ENCODE data around the gene MBP.

GRCh38 chr18:77108001-77108692 is 24.4 kb downstream of the MBP start:
- no peak for TF ChIP-seq EZH2 (IDR thresholded peaks at IDR 0.05; ENCODE audit: low read length, missing control alignments)
- TF ChIP-seq CTCF (conservative IDR thresholded peaks at IDR 0.05 in 1 of 2, IDR thresholded peaks at IDR 0.05 in 1 of 2; ENCODE audit: low read depth in 1 of 2, low read length in 2 of 2), result no peak
